Psoas muscle (tissue), 8 donors: Measurements from ENCODE around the gene TAF1C. TPM values are rescaled to one million over a fixed set of nuclear protein-coding genes. Genes with fewer than 3 reads are reported as not detected.

Experiments
- ATAC-seq, 4 donors: fragments of 200-7000 bp; cut with Tn5 transposase; one replicate each; pipeline ENCODE4 v1.9.1; 2020; ENCODE audit warnings: moderate library complexity in 3 of 4, mild to moderate bottlenecking in 2 of 4
- DNase-seq, 2 donors: peaks; one replicate each; pipeline ENCODE4 v3.0.0-alpha.2; 2020
- H3K27ac ChIP-seq: fragments of 200-600 bp; one replicate; pipeline ENCODE4 v1.8.0; 2022
- H3K27me3 ChIP-seq, 3 donors: fragments of 200-600 bp in 1 of 3; one replicate each; pipeline versions ENCODE4 v1.6.1 to v1.8.0; 2013 to 2022; ENCODE audit warnings: low read length in 2 of 3, mild to moderate bottlenecking in 2 of 3, moderate library complexity in 1 of 3; ENCODE audit not compliant: insufficient read depth in 3 of 3
- H3K36me3 ChIP-seq, 2 donors: fragments of 200-600 bp in 1 of 2; one replicate each; pipeline versions ENCODE4 v1.6.1 to v1.8.0; 2013 to 2022; ENCODE audit warnings: low read depth in 1 of 2, mild to moderate bottlenecking in 1 of 2, moderate library complexity in 1 of 2; ENCODE audit not compliant: insufficient read depth in 1 of 2
- H3K4me1 ChIP-seq: fragments of 200-600 bp; one replicate; pipeline ENCODE4 v1.8.0; 2022
- H3K4me3 ChIP-seq: fragments of 200-600 bp; one replicate; pipeline ENCODE4 v1.8.0; 2022; ENCODE audit warnings: mild to moderate bottlenecking
- H3K9me3 ChIP-seq: fragments of 200-600 bp; one replicate; pipeline ENCODE4 v1.8.0; 2022
- WGBS, 3 donors: extraction: QIAGEN DNeasy Blood & Tissue Kit; methylation state at CpG; one replicate each; pipeline versions ENCODE4 v1.1.6 to v1.1.7; 2013; 5-methylcytosine and 5-hydroxymethylcytosine counted together
- intact Hi-C, 2 donors: fragments of 100-400 bp; cut with DNase I; formaldehyde crosslinking; loops; one replicate each; pipeline versions ENCODE4 v1.11.0 to v1.14.2; 2022
- polyA plus RNA-seq, 3 donors: library from polyadenylated mRNA; stranded (reverse); fragments of 200-250 nt; gene quantifications; one replicate each; pipeline ENCODE4 v1.2.3, GENCODE V29; 2013
- total RNA-seq, 4 donors: library from RNA; stranded (reverse); fragmentation: NEBNext Ultra II Directional in 2 of 4; extraction: Animal tissue kit (Norgen Biotek cat#: 25700) in 2 of 4; gene quantifications; one replicate each; pipeline versions ENCODE4 v1.2.1 to v1.2.4, GENCODE V29; 2021 to 2023
- TF ChIP-seq, protein P1 (sequence below): fragments of 200-600 bp; IDR thresholded peaks from one replicate; pipeline ENCODE4 v1.8.0; 2022; ENCODE audit warnings: antibody characterized with exemption
- donor health status: healthy with polysubstance abuse.
- donor health status: DM: no; HTN: no; CAD: no; lungs with moderate emphysema.
- donor health status: Bipolar disorder and iron deficiency.
- donor health status: healthy.
- donor health status: DM: yes; HTN: yes; CAD: no.
- donor health status: DM: no; HTN: no; CAD: no.
- donor health status: DM: no; HTN: no; CAD: no.
- donor health status: DM: yes; HTN: yes; CAD: no.

The TAF1C gene
- total and polyA plus RNA-seq, 7 donors, result 8.3 to 24.4 (median 18.3) TPM

GRCh38 chr16:84232969-84233368 lies 46.1 kb upstream of the TAF1C start:
- WGBS, 3 donors, result 91 to 93% (median 93%) methylated on average over 5 of the region's 5 CpGs
- Histone ChIP-seq H3K4me1 (peaks cover under 1% of the 10 kb centered on the region), H3K27me3 (peaks cover 0 to 3% (median 0%) of the 10 kb centered on the region in 3 donors), H3K4me3 (no peak overlapping the region), H3K9me3 (no peaks in the 10 kb centered on the region), H3K36me3 (no peaks in the 10 kb centered on the region), H3K27ac (no peak overlapping the region)
- ATAC-seq (no peak), DNase-seq (no peak)
- TF ChIP-seq, protein P1, sequence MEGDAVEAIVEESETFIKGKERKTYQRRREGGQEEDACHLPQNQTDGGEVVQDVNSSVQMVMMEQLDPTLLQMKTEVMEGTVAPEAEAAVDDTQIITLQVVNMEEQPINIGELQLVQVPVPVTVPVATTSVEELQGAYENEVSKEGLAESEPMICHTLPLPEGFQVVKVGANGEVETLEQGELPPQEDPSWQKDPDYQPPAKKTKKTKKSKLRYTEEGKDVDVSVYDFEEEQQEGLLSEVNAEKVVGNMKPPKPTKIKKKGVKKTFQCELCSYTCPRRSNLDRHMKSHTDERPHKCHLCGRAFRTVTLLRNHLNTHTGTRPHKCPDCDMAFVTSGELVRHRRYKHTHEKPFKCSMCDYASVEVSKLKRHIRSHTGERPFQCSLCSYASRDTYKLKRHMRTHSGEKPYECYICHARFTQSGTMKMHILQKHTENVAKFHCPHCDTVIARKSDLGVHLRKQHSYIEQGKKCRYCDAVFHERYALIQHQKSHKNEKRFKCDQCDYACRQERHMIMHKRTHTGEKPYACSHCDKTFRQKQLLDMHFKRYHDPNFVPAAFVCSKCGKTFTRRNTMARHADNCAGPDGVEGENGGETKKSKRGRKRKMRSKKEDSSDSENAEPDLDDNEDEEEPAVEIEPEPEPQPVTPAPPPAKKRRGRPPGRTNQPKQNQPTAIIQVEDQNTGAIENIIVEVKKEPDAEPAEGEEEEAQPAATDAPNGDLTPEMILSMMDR, result no peak
- intact Hi-C loops, result no loop called here

- TF ChIP-seq, protein P1, result no peak
- no peak overlapping the region for H3K4me3 ChIP-seq
- 92 to 93% (median 92%) methylated on average over 5 of the region's 5 CpGs for WGBS, 3 donors
- intact Hi-C loops, result no loop called here
- no peaks in the 10 kb centered on the region for H3K9me3 ChIP-seq
- H3K27ac ChIP-seq, result no peak overlapping the region
- no peak for ATAC-seq
- H3K4me1 ChIP-seq, result peaks cover 2% of the 10 kb centered on the region
- DNase-seq, result no peak
- H3K27me3 ChIP-seq, result no peaks in the 10 kb centered on the region
- no peaks in the 10 kb centered on the region for H3K36me3 ChIP-seq
Observed at GRCh38 chr16:84232060-84232459, 45.2 kb upstream of the TAF1C start.

DNA sequence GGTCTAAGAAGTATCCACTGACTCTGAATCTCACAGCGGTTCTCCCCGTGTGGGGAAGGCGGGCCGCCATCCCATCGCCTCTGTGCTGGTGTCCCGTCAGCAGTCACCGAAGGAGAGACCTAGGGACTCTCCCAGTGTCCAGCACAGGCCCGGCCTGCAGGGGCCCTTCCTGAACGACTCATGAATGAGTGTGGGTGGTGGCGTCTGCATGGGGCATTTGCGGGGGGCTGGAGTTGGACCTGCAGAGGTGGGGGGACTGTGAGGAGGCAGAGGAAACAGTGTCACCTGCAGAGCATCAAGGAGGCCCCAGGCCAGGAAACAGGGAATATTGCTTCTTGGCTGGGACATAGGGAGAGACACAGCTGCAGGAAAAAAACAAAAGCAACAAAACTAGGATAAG lies 42.6 kb upstream of the TAF1C start:
- no peak for ATAC-seq
- no peaks in the 10 kb centered on the region for H3K9me3 ChIP-seq
- no peaks in the 10 kb centered on the region for H3K36me3 ChIP-seq
- TF ChIP-seq, protein P1, result no peak
- no peak overlapping the region for H3K27ac ChIP-seq
- H3K27me3 ChIP-seq, result peaks cover 0 to 6% (median 2%) of the 10 kb centered on the region in 3 donors
- DNase-seq, result no peak
- WGBS, 3 donors, result 74 to 84% (median 74%) methylated on average over 11 of the region's 11 CpGs
- no peak overlapping the region for H3K4me3 ChIP-seq
- intact Hi-C loops, result no loop called here
- H3K4me1 ChIP-seq, result peaks cover 2% of the 10 kb centered on the region

GRCh38 chr16:84228256-84228838 lies 41.5 kb upstream of the TAF1C start:
- 21 to 23% (median 21%) methylated on average over 17 to 18 of the region's 18 CpGs for WGBS, 3 donors
- no peak overlapping the region for H3K4me3 ChIP-seq
- TF ChIP-seq, protein P1, result no peak
- intact Hi-C loops, result no loop called here
- peaks cover 0 to 7% (median 3%) of the 10 kb centered on the region in 3 donors for H3K27me3 ChIP-seq
- no peaks in the 10 kb centered on the region for H3K36me3 ChIP-seq
- ATAC-seq (peak; percentile 49 to 84 (median 80)), DNase-seq (peak; percentile 82 to 89)
- H3K27ac ChIP-seq, result no peak overlapping the region
- no peaks in the 10 kb centered on the region for H3K9me3 ChIP-seq
- peaks cover 2% of the 10 kb centered on the region for H3K4me1 ChIP-seq

DNA sequence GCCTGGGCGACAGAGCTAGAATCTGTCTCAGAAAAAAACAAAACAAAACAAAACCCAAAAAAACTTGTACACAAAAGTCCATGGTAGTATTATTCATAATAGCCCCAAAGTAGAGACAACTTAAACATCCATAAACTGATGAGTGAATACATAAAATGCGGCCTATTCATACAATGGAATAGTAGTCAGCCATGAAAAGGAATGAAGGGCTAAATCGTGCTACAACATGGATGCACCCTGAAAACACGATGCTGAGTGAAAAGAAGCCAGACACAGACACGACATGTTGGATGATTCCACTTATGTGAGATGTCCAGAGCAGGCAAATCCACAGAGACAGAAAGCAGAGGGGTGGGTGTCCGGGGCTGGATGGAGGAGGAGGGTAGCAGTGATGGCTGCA lies 40.7 kb upstream of the TAF1C start:
- intact Hi-C loops, result no loop called here
- ATAC-seq, result no peak
- WGBS, 3 donors, result 84 to 87% (median 85%) methylated on average over 6 of the region's 6 CpGs
- H3K27me3 ChIP-seq, result peaks cover 0 to 7% (median 3%) of the 10 kb centered on the region in 3 donors
- no peak for DNase-seq
- H3K9me3 ChIP-seq, result no peaks in the 10 kb centered on the region
- no peak overlapping the region for H3K4me3 ChIP-seq
- H3K27ac ChIP-seq, result no peak overlapping the region
- no peaks in the 10 kb centered on the region for H3K36me3 ChIP-seq
- peaks cover 2% of the 10 kb centered on the region for H3K4me1 ChIP-seq
- TF ChIP-seq, protein P1, result no peak
